ENCODE data around the gene BLACAT1.
A peak's percentile ranks its signal among the peaks of the same experiment; 100 is the strongest.
"Not testable (repeated sequence)": the region's sequence is repeated elsewhere in the genome, so short reads cannot be mapped to it uniquely, and the experiment has no call there.

Gene BLACAT1

GRCh38 chr1:205406252-205406651, 49.6 kb downstream of the BLACAT1 start:
- not testable (repeated sequence) for H2BK12ac ChIP-seq (ENCODE audit: low read length in 2 of 2); H3K4me3 ChIP-seq (ENCODE audit: insufficient read depth in 1 of 2, low read depth in 1 of 2, low read length in 2 of 2); H3K4me2 ChIP-seq (ENCODE audit: low read length, poor library complexity, severe bottlenecking); H2AK5ac ChIP-seq (ENCODE audit: low read length, severe bottlenecking); H3K9me3 ChIP-seq (ENCODE audit: control insufficient read depth, low read length); H2AFZ ChIP-seq (ENCODE audit: low read depth, low read length); H3K27ac ChIP-seq (ENCODE audit: low read length, poor library complexity, severe bottlenecking); H3K79me1 ChIP-seq (replicated peaks; ENCODE audit: low read length, poor library complexity, severe bottlenecking); H4K8ac ChIP-seq (ENCODE audit: low read length); H3K36me3 ChIP-seq (ENCODE audit: control insufficient read depth in 1 of 2, insufficient read depth in 2 of 2, low read depth in 1 of 2, low read length in 2 of 2); H2BK120ac ChIP-seq (ENCODE audit: low read depth, low read length); H3K4ac ChIP-seq (ENCODE audit: low read depth in 1 of 2, low read length in 2 of 2); H3K18ac ChIP-seq (ENCODE audit: low read depth in 1 of 2, low read length in 2 of 2); H3K9ac ChIP-seq (ENCODE audit: low read length); H2BK5ac ChIP-seq (ENCODE audit: low read depth, low read length, poor library complexity, severe bottlenecking); H3K23ac ChIP-seq (ENCODE audit: low read length in 2 of 2); H4K91ac ChIP-seq (ENCODE audit: low read length); H3K14ac ChIP-seq (ENCODE audit: low read length in 2 of 2); DNase-seq; H3K4me1 ChIP-seq (ENCODE audit: control insufficient read depth, insufficient read depth, low read depth, low read length); H2BK15ac ChIP-seq (ENCODE audit: low read depth, poor library complexity, severe bottlenecking)
- WGBS: 77% methylated on average over 6 of the region's 12 CpGs
- peaks cover 14 to 26% of the 10 kb centered on the region in 2 experiments for H3K27me3 ChIP-seq (ENCODE audit: control insufficient read depth in 1 of 2, insufficient read depth in 1 of 2, low read length in 2 of 2)

Small RNA genes lying within 50 kb of the gene (small RNA-seq; reads per million reads assigned to genes)
- 8.9 reads per million, percentile 76 among the genes with 10 or more reads in this experiment for gene MIR135B (ENCODE audit: low read depth)

Data from mesenchymal stem cell (in vitro differentiated cells and primary cell).